Mucosa of stomach (tissue), 1 donor: Measurements from ENCODE around the gene TMEM8B.

ENCODE experiments used
- H3K27me3 ChIP-seq: one replicate; pipeline ENCODE4 v1.7.0; 2013; ENCODE audit warnings: mild to moderate bottlenecking, low read length; ENCODE audit not compliant: control insufficient read depth, insufficient read depth
- H3K36me3 ChIP-seq: one replicate; pipeline ENCODE4 v1.7.0; 2013; ENCODE audit warnings: low read length; ENCODE audit not compliant: control insufficient read depth, insufficient read depth
- H3K4me1 ChIP-seq: one replicate; pipeline ENCODE4 v1.7.0; 2013; ENCODE audit warnings: mild to moderate bottlenecking, low read length; ENCODE audit not compliant: control insufficient read depth, insufficient read depth
- H3K4me3 ChIP-seq: one replicate; pipeline ENCODE4 v1.7.0; 2013; ENCODE audit warnings: low read length
- H3K9ac ChIP-seq: one replicate; pipeline ENCODE4 v1.7.0; 2013; ENCODE audit warnings: mild to moderate bottlenecking, low read length, moderate library complexity
- H3K9me3 ChIP-seq: one replicate; pipeline ENCODE4 v1.7.0; 2013; ENCODE audit warnings: mild to moderate bottlenecking, low read length, moderate library complexity; ENCODE audit not compliant: control insufficient read depth
- donor health status: Pancreatic carcinoma.

TMEM8B gene

DNA sequence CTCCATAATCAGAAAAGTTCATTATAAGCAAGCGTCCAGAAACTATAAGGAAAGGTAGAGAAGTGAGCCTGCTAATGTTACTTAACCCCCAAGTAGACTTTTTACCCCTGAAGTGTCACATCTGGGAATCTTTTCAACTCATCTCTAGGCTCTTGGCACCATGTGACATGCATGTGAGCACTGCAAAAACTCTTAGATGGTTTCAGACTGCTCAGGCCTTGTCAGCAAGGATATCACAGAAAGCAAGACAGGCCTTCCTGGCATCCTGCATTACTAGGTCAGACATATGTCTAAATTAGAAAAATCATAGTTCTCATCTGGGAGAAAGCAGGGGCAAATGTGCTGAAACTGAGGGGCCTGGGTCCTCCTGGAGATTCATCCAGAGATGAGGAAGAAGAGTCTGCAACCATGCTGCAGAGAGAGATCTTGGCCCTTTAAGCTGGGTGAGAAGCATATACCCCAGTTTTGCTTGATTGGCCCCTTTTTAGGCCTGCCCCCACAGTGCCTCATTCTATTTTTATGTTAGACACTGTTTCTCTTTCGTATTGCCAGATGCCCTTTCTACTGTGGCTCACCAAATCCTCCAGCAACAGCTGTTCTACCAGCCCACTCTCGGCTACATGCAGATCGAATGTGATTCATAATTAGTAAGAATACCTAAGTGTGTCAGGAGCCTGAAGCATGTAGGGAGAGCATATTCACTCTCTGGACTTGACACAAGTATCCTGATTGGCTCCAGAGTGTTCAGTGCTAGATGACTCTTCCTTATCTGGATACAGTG lies 19.0 kb downstream of the TMEM8B start:
- Histone ChIP-seq H3K36me3 (peaks cover 4% of the 10 kb centered on the region), H3K9ac (no peak overlapping the region), H3K27me3 (no peaks in the 10 kb centered on the region), H3K4me1 (peaks cover 27% of the 10 kb centered on the region), H3K9me3 (no peaks in the 10 kb centered on the region), H3K4me3 (no peak overlapping the region)

DNA sequence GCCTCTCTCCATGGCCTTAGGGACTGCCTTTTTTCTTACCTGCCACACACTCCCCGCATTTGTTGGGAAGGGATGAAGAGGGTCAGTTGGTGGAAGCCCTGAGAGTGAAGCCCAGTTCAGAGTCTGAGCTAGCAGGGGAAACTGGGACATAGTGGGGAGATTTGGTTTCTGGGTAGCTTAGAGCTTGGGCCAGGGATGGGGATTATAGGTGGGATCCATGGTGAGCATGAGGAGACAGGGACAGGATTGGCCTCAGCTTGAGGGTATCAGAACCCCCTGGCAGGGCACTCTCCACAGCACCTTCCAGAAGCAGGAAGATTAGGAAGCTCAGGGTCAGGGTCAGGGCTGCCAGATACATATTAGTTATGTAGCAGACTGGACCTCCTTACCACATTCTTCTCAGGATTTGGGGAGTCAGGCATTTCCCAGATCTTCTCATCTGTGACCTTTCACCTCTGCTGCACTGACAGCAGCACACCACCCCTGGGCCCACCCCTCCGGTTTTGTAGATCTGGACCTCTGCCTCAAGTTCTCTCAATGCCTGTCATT lies 23.3 kb downstream of the TMEM8B start:
- Histone ChIP-seq H3K27me3 (no peaks in the 10 kb centered on the region), H3K9ac (no peak overlapping the region), H3K4me1 (no peaks in the 10 kb centered on the region), H3K4me3 (no peak overlapping the region), H3K9me3 (no peaks in the 10 kb centered on the region), H3K36me3 (peaks cover 4% of the 10 kb centered on the region)

DNA sequence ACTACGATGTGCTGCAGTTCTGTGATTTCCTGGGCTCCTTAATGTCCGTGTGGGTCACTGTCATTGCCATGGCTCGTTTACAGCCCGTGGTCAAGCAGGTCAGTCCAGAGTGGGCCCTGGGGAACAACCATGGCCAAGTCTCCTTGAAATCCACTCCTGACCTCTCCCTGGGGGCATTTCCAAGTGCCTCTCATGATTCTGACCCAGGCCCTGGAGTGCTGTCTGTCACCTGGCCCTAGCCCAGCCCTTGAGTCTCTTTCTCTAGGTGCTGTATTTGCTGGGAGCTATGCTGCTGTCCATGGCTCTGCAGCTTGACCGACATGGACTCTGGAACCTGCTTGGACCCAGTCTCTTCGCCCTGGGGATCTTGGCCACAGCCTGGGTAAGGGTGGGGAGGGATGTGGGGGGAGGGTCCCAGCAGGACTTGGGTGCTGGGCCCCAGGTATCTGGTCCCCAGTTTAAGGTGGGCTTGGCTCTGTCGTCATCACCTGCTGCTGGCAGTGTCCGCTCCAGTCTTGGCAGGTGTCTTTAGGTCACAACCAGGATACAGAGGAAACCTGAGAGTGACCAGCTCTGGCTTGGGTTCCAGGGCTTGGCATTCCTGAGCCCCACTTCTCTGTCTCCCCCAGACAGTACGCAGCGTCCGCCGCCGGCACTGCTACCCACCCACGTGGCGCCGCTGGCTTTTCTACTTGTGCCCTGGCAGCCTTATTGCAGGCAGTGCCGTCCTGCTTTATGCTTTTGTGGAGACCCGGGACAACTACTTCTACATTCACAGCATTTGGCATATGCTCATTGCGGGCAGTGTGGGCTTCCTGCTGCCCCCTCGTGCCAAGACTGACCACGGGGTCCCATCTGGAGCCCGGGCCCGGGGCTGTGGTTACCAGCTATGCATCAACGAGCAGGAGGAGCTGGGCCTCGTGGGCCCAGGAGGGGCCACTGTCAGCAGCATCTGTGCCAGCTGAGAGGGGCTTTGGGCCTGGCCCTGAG lies 24.1 kb downstream of the TMEM8B start:
- H3K9ac ChIP-seq: no peak overlapping the region
- H3K4me1 ChIP-seq: no peaks in the 10 kb centered on the region
- no peaks in the 10 kb centered on the region for H3K27me3 ChIP-seq
- no peak overlapping the region for H3K4me3 ChIP-seq
- H3K9me3 ChIP-seq: no peaks in the 10 kb centered on the region
- peaks cover under 1% of the 10 kb centered on the region for H3K36me3 ChIP-seq

DNA sequence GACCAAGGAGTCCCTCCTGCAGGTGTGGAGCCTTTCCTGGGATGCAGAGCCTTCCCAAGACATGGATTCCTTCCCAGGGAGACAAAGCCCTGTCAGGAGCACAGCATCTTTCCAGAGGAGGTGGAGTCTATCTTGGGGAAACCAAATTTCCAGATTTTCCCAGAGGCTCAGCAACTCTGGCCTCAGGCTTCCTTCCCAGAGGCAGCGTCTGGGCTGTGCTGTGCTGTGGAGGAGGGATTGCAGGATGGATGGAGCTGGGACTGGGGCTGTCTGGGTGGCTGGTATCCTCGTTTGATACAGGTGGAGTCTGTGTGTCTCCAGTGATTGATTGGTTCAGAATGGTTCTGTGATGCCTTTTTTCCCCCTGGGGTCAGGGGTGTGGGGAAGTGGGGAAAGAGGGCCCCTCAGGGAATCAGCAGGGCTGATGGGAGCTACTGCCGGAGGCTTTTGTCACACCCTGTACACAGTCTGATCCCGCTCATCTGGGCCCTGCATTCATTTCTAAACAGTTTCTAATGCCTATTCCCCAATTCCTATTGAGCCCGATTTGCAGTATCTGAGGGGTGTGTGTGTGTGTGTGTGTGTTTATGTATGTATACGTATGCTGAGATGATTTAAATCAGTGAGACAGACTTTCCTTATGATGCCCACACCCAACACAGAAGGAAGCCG lies 25.2 kb downstream of the TMEM8B start:
- H3K9me3 ChIP-seq: no peaks in the 10 kb centered on the region
- no peak overlapping the region for H3K4me3 ChIP-seq
- no peaks in the 10 kb centered on the region for H3K4me1 ChIP-seq
- H3K27me3 ChIP-seq: no peaks in the 10 kb centered on the region
- no peak overlapping the region for H3K9ac ChIP-seq
- no peaks in the 10 kb centered on the region for H3K36me3 ChIP-seq

DNA sequence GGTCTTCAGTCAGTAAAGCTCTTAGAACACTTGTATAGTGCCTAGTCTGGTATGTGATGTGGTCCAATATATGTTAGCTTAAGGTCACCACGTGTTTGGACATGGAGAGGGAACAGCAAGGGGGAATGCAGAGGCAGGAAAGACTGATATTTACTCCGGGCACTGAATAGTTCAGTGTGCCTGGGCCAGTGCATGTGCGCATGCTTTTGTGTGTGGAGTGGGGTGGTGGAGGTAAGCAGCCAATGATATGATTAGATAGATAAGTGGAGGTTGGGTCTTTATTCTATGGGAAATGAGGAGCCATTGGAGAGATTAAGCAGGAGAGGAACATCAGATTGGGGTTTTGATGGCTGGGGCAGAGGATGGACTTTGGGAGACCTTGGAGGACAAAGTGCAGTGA lies 27.2 kb downstream of the TMEM8B start:
- H3K4me1 ChIP-seq: no peaks in the 10 kb centered on the region
- H3K27me3 ChIP-seq: peaks cover 8% of the 10 kb centered on the region
- no peak overlapping the region for H3K9ac ChIP-seq
- H3K9me3 ChIP-seq: no peaks in the 10 kb centered on the region
- no peaks in the 10 kb centered on the region for H3K36me3 ChIP-seq
- H3K4me3 ChIP-seq: no peak overlapping the region

DNA sequence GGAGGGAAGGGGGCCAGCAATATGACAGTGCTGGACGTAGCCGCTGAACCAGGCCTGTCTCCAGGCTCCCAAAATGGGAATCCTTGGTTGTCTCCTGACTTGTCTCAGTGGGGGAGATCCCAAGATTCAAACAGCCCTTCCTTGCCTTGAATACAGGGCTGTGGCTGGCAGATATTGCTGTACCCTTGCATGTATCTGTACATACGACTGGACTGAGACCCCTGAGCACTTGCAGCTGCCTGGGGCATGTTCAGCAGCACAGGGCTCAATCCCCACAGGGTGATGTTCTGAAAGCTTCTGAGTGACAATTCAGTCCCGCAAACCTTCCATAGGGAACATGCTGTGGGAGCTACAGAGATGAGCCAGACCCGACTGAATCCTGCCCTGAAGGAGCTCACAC lies 27.9 kb downstream of the TMEM8B start:
- H3K4me3 ChIP-seq: no peak overlapping the region
- H3K9ac ChIP-seq: no peak overlapping the region
- H3K27me3 ChIP-seq: peaks cover 11% of the 10 kb centered on the region
- no peaks in the 10 kb centered on the region for H3K9me3 ChIP-seq
- H3K36me3 ChIP-seq: no peaks in the 10 kb centered on the region
- no peaks in the 10 kb centered on the region for H3K4me1 ChIP-seq

DNA sequence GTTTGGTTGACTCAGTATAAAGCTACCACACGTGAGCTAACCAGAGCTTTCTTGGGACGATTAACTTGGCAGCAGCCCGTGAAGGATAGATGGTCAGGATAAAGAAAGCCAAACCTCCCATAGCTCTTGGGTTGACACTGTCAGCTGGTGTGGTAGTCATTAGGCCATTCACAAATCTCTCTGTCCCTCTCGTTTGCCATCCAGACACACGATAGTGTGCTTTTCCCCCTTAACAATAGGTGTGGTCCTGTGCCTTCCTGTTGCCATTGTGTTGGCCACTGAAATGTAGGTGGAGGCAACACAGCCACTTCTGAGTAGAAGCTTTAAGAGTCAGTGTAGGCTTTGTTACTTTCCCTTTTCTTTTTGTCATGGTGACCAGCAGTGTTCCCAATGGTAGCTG lies 29.4 kb downstream of the TMEM8B start:
- no peaks in the 10 kb centered on the region for H3K4me1 ChIP-seq
- H3K4me3 ChIP-seq: no peak overlapping the region
- no peaks in the 10 kb centered on the region for H3K9me3 ChIP-seq
- peaks cover 16% of the 10 kb centered on the region for H3K27me3 ChIP-seq
- no peaks in the 10 kb centered on the region for H3K36me3 ChIP-seq
- no peak overlapping the region for H3K9ac ChIP-seq

DNA sequence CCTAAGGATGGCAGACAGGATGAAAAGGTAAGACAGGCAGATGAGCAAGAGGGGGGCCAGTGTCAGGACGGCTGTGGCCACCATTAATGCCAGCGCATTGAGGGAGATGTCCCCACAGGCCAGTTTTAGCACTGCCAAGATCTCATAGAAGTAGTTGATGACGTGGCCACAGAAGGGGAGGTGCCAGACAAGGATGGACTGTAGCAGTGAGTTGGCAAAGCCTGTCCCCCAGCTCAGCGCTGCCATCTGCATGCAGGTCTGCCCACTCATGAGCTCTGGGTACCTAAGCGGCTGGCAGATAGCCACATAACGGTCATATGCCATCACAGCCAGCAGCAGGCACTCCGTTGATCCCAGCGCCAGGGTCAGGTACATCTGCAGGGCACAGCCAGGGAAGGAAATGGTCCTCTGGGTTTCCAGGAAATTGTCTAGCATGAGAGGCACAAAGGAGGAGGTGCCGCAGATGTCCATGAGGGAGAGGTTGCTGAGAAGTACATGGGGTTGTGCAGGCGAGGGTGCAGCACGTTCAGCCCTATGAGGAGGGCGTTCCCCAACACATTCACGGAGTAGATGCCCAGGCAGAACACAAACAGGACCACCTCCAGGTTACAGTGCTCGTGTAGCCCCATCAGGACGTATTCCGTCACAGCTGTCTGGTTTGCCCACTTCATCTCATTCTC lies 30.4 kb downstream of the TMEM8B start:
- Histone ChIP-seq H3K9me3 (no peaks in the 10 kb centered on the region), H3K4me3 (no peak overlapping the region), H3K36me3 (no peaks in the 10 kb centered on the region), H3K4me1 (no peaks in the 10 kb centered on the region), H3K9ac (no peak overlapping the region), H3K27me3 (peaks cover 16% of the 10 kb centered on the region)

DNA sequence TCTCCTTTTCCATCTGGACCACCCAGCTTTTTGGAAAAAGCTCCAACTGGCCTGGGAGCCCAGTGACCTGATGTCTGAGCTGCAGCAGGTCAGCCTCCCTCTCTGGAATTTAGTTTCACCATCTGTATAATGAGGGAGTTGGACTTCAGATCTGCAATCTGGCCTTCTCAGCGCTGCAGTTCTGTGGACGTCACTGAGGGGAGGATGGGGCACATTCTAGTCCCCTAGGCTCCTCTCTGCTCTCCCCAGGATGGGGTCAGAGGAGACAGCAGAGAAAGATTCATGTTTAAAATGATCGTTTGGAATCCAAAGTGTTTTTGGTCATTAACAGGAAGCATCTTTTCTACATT lies 30.9 kb downstream of the TMEM8B start:
- H3K9me3 ChIP-seq: no peaks in the 10 kb centered on the region
- H3K9ac ChIP-seq: no peak overlapping the region
- H3K4me1 ChIP-seq: no peaks in the 10 kb centered on the region
- no peaks in the 10 kb centered on the region for H3K36me3 ChIP-seq
- peaks cover 16% of the 10 kb centered on the region for H3K27me3 ChIP-seq
- no peak overlapping the region for H3K4me3 ChIP-seq

DNA sequence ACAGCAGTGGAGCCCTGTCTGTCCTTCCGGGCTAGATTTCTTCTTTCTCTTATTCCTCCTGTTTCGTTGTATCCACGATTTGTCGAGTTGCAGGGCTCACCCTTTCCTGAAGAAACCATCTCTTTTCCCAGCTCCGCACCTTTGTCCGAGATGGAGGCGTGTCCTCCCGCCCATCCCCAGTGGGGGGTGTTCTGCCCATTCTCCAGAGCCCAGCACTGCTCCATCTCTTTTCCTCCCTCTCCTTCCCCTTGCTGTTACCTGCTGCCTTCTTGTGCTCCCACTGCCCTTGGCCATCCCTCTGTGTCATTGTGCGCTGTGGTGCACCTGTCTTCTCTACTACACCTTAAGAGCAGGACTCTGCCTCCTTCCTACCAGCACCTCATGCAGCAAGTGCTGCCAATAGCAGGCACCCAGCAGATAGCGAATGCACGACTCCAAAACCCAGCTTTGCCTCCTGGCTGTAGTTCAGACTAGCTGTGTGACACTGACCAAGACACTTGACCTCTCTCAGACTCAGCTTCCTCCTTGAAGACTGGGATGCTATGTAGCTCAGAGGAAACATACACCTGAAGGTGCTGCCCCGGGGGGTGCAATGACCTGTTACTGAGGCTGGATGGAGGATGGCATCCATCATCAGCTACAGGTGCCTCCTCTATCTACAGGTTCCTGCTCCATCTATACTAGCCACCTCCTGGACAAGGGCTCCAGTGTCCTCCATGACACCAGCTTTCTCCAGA lies 32.3 kb downstream of the TMEM8B start:
- no peak overlapping the region for H3K9ac ChIP-seq
- H3K27me3 ChIP-seq: peaks cover 16% of the 10 kb centered on the region
- H3K4me1 ChIP-seq: no peaks in the 10 kb centered on the region
- no peaks in the 10 kb centered on the region for H3K36me3 ChIP-seq
- no peaks in the 10 kb centered on the region for H3K9me3 ChIP-seq
- H3K4me3 ChIP-seq: no peak overlapping the region

DNA sequence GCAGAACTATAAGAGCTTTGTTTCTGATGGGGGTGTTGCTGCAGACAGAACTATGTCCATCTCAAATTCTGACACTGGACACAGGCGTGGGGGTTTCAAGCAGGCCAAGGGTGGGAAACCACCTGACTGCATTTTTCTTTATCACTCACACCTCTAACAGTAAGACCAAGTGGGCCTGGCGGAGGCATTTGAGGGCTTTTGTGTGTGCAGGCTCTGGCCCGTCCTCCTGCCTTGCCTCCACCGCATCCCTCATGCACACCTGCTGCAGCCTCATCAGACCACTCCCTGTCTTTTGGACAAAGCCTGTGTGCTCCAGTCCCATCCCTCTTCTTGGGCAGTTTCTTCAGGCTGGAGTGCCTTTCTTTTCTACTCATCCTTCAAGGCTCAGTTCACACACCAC lies 33.3 kb downstream of the TMEM8B start:
- H3K27me3 ChIP-seq: peaks cover 16% of the 10 kb centered on the region

More for the DNA sequence above, 33.3 kb downstream of the TMEM8B start:
- H3K4me1 ChIP-seq: no peaks in the 10 kb centered on the region
- H3K9ac ChIP-seq: no peak overlapping the region
- no peak overlapping the region for H3K4me3 ChIP-seq
- H3K36me3 ChIP-seq: no peaks in the 10 kb centered on the region
- H3K9me3 ChIP-seq: no peaks in the 10 kb centered on the region
